ENCODE data around the gene TIGAR. TPM values are rescaled to one million over a fixed set of nuclear protein-coding genes. Genes with fewer than 3 reads are reported as not detected.
A peak's percentile ranks its signal among the peaks of the same experiment; 100 is the strongest.

The TIGAR gene
- total RNA-seq, 4 donors from 2014 or later: 1.7 to 8.0 (median 3.0) TPM

DNA sequence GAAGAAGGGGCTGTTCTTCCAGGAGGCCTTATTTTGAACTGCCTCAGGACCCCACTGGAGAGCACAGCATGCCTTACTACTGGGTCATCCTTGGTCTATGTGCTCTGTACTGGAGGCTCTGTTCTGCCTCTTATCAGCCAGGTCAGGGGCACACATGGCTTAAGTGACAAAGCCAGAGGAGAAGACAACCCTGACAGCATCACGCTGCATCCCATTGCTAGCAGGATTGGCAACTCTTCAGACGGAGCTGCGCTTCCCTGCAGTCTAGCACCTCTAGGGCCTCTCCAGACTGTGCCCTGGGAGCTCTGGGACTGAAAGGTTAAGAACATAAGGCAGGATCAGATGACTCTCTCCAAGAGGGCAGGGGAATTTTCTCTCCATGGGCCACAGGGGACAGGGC lies 17.3 kb upstream of the TIGAR start:
- Histone ChIP-seq H3K27ac (peak overlapping the region in 1 of 4 donors; percentile 37), H3K4me3 (no peak overlapping the region), H3K4me1 (peaks cover 0 to 34% (median 0%) of the 10 kb centered on the region in 4 donors), H3K9me3 (no peaks in the 10 kb centered on the region), H3K27me3 (no peaks in the 10 kb centered on the region), H3K36me3 (peaks cover 0 to 62% (median 0%) of the 10 kb centered on the region in 3 donors)
- DNase-seq: no peak
- TF ChIP-seq, protein P1, sequence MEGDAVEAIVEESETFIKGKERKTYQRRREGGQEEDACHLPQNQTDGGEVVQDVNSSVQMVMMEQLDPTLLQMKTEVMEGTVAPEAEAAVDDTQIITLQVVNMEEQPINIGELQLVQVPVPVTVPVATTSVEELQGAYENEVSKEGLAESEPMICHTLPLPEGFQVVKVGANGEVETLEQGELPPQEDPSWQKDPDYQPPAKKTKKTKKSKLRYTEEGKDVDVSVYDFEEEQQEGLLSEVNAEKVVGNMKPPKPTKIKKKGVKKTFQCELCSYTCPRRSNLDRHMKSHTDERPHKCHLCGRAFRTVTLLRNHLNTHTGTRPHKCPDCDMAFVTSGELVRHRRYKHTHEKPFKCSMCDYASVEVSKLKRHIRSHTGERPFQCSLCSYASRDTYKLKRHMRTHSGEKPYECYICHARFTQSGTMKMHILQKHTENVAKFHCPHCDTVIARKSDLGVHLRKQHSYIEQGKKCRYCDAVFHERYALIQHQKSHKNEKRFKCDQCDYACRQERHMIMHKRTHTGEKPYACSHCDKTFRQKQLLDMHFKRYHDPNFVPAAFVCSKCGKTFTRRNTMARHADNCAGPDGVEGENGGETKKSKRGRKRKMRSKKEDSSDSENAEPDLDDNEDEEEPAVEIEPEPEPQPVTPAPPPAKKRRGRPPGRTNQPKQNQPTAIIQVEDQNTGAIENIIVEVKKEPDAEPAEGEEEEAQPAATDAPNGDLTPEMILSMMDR (IDR thresholded peaks at IDR 0.05): no peak
- no peak for TF ChIP-seq POLR2A (IDR thresholded peaks at IDR 0.05)

DNA sequence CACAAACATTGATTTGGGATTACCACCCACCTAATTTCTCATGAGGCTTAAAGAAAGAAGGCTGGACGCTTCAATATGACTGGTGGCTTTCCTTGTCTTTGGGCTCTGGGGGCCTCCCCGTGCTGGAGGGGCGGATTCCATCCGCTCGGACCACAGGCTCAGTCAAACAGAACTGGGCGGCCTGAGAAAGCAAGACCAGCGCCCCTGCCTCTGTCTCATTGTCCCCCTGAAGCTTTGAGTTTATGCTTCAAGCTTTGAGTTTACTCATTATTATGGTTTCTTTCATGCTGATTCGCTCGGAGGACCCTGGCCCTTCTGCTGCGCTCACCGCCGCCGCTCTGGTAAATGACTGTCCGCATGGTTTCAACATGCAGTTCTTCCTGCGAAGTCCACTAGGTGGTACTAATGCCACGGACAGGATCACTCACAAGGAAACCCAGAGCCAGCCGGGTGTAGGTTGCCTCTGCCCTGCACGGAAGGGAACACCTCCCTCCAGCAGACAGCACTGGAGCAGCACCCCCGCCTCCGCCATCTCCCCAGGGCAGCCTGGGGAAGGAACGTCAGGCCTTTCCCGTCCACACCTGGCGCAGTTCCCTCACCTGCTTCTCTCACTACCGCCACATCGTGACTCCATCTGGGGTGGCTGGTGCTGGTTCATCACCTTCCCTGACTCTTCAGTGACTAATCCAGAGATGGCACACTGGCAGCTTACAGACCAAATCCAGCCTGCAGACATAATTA lies 13.2 kb upstream of the TIGAR start:
- peak in 2 of 3 donors; percentile 80 to 87 for DNase-seq
- Histone ChIP-seq H3K4me3 (no peak overlapping the region), H3K27ac (peak overlapping the region in 2 of 4 donors; percentile 16 to 38), H3K4me1 (peaks cover 0 to 13% (median 0%) of the 10 kb centered on the region in 4 donors), H3K27me3 (no peaks in the 10 kb centered on the region), H3K9me3 (no peaks in the 10 kb centered on the region), H3K36me3 (peaks cover 0 to 27% (median 0%) of the 10 kb centered on the region in 3 donors)
- TF ChIP-seq POLR2A (IDR thresholded peaks at IDR 0.05): peak in 1 of 2 donors; percentile 13
- TF ChIP-seq, protein P1 (IDR thresholded peaks at IDR 0.05): peak in 4 of 6 experiments; percentile 55 to 83 (median 78)

DNA sequence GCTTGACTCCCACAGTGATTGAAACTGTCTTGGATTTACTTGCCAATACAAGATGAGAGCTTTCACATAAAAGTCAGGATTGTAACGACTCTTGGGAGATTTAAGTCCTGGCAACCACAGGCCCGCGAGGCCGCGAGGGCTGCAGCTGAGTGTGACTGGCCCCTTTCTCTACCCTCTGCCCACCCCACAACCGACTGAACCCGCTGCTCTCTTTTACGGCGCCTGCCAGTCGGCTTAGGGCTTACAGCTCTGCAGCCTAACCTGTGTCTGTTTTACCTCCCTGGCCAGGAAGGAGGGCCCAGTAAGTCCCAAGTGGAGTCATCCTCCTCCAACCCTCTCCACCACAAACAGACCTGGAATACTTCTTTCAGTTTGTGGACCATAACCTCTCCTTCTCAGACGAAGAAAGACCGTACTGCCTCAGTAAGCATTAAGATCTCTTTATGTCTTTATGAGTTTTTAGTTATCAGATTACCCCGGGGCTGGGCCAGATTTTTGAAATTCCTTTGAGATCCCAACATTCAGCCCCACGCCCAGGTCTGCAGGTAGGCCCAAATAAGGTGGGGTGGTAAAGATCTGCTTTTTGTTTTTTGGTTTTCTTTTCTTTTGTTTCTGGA lies 12.6 kb upstream of the TIGAR start:
- Histone ChIP-seq H3K27me3 (no peaks in the 10 kb centered on the region), H3K4me3 (no peak overlapping the region), H3K27ac (peak overlapping the region in 1 of 4 donors; percentile 16), H3K36me3 (peaks cover 0 to 23% (median 0%) of the 10 kb centered on the region in 3 donors), H3K4me1 (peaks cover 0 to 6% (median 0%) of the 10 kb centered on the region in 4 donors), H3K9me3 (no peaks in the 10 kb centered on the region)
- no peak for TF ChIP-seq POLR2A (IDR thresholded peaks at IDR 0.05)
- TF ChIP-seq, protein P1 (IDR thresholded peaks at IDR 0.05): no peak
- DNase-seq: no peak

DNA sequence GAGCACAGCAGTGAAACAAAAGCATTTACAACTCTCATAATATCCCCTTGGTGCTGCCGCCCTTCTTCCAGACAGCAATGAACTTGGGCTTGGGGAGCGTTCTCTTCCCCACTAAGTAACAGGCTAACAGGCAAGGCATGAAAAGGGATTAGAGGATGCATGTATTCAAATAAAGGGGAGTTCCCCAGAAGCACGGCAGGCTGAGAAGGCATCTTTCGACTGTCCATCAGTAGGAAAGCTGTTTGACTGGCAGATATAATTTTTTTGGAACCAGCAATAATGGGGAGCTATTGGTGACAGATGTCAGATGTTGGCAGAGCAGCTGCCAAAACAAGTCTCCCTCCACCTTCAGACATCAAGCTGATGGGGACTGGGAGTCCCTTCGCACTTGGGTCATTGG lies 9.2 kb upstream of the TIGAR start:
- H3K4me1 ChIP-seq: no peaks in the 10 kb centered on the region
- no peak for TF ChIP-seq POLR2A (IDR thresholded peaks at IDR 0.05)
- TF ChIP-seq, protein P1 (IDR thresholded peaks at IDR 0.05): no peak
- H3K27ac ChIP-seq: no peak overlapping the region
- no peak overlapping the region for H3K4me3 ChIP-seq
- H3K27me3 ChIP-seq: no peaks in the 10 kb centered on the region
- no peaks in the 10 kb centered on the region for H3K36me3 ChIP-seq
- no peaks in the 10 kb centered on the region for H3K9me3 ChIP-seq
- DNase-seq: no peak

DNA sequence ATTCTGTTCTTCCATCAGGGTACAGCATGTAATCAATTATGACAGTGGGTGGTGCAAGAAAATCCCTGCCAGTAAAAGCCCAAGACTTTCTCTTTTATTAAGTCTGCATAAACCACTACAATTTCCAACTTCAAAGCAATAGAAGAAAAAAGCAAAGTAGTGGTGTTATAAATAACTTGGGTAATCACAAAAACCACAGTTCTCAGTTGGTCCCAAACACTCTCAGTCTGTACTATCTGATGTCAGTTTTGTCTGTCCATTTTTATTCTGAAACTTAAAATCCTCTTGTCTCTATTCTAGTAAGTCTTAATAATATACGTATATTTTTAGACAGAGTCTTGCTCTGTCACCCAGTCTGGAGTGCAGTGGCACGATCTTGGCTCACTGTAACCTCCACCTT lies 8.8 kb upstream of the TIGAR start:
- DNase-seq: no peak
- H3K9me3 ChIP-seq: no peaks in the 10 kb centered on the region
- H3K27me3 ChIP-seq: no peaks in the 10 kb centered on the region
- no peak overlapping the region for H3K27ac ChIP-seq
- no peaks in the 10 kb centered on the region for H3K36me3 ChIP-seq
- TF ChIP-seq, protein P1 (IDR thresholded peaks at IDR 0.05): no peak
- no peak for TF ChIP-seq POLR2A (IDR thresholded peaks at IDR 0.05)
- no peak overlapping the region for H3K4me3 ChIP-seq
- no peaks in the 10 kb centered on the region for H3K4me1 ChIP-seq
